Neural cell (in vitro differentiated cells): ENCODE measurements around the gene SCUBE1. TPM values are rescaled to one million over a fixed set of nuclear protein-coding genes. Genes with fewer than 3 reads are reported as not detected.

ENCODE experiments used
- H2AFZ ChIP-seq: fragments of 200-600, 300-800 bp; sonication (generic), shearing (Covaris generic); 2 replicates; pipeline ENCODE4 v1.6.0; 2014; ENCODE audit warnings: low read depth, mild to moderate bottlenecking, antibody characterized with exemption, low read length, moderate library complexity
- H3F3A ChIP-seq: fragments of 200-600 bp; shearing (Covaris generic); 2 replicates; pipeline ENCODE4 v1.6.1; 2016; ENCODE audit warnings: mild to moderate bottlenecking, moderate library complexity, mixed read lengths, antibody characterized with exemption, low read length; ENCODE audit not compliant: insufficient read depth, poor library complexity, severe bottlenecking
- H3K27ac ChIP-seq: fragments of 200-600, 300-800 bp; sonication (generic), shearing (Covaris generic); 2 replicates; pipeline ENCODE4 v1.5.1; 2014; ENCODE audit warnings: mild to moderate bottlenecking, low read length, moderate library complexity
- H3K27me3 ChIP-seq: fragments of 300-800, 200-600 bp; sonication (generic), shearing (Covaris generic); 2 replicates; pipeline ENCODE4 v1.6.0; 2014; ENCODE audit warnings: mild to moderate bottlenecking, low read depth, low read length, moderate library complexity; ENCODE audit not compliant: insufficient read depth
- H3K36me3 ChIP-seq: fragments of 300-800, 200-600 bp; sonication (generic), shearing (Covaris generic); 2 replicates; pipeline ENCODE4 v1.5.1; 2014; ENCODE audit warnings: mild to moderate bottlenecking, antibody characterized with exemption, low read length, moderate library complexity; ENCODE audit not compliant: insufficient read depth
- H3K4me2 ChIP-seq: fragments of 300-800, 200-600 bp; sonication (generic), shearing (Covaris generic); 2 replicates; pipeline ENCODE4 v1.6.0; 2014; ENCODE audit warnings: mild to moderate bottlenecking, low read length
- H3K4me3 ChIP-seq: fragments of 300-800, 200-600 bp; sonication (generic), shearing (Covaris generic); 2 replicates; pipeline ENCODE4 v1.5.1; 2014; ENCODE audit warnings: mild to moderate bottlenecking, low read length, moderate library complexity
- H3K79me2 ChIP-seq: fragments of 200-600 bp; shearing (Covaris generic); replicated peaks from 2 replicates; pipeline ENCODE4 v1.6.0; 2014; ENCODE audit warnings: mild to moderate bottlenecking, low read length, moderate library complexity; ENCODE audit not compliant: insufficient read depth
- H3K9ac ChIP-seq: fragments of 300-800, 200-600 bp; sonication (generic), shearing (Covaris generic); 2 replicates; pipeline ENCODE4 v1.6.1; 2016; ENCODE audit warnings: mild to moderate bottlenecking, low read length, mixed read lengths
- H3K9me2 ChIP-seq: fragments of 200-600 bp; shearing (Covaris generic); 2 replicates; pipeline ENCODE4 v1.6.1; 2016; ENCODE audit warnings: mild to moderate bottlenecking, low read length, mixed read lengths; ENCODE audit not compliant: insufficient read depth
- H3K9me3 ChIP-seq: fragments of 200-600, 300-800 bp; sonication (generic), shearing (Covaris generic); 2 replicates; pipeline ENCODE4 v1.6.1; 2016; ENCODE audit warnings: mild to moderate bottlenecking, mixed run types, low read length, moderate library complexity, mixed read lengths
- H4K20me1 ChIP-seq: fragments of 200-600 bp; shearing (Covaris generic); 2 replicates; pipeline ENCODE4 v1.6.1; 2016; ENCODE audit warnings: mild to moderate bottlenecking, mixed run types; ENCODE audit not compliant: insufficient read depth
- EP300 ChIP-seq: fragments of 450-650 bp; conservative IDR thresholded peaks from 2 replicates; pipeline ENCODE4 v1.6.1; 2014; ENCODE audit warnings: antibody characterized with exemption, mild to moderate bottlenecking, moderate library complexity; ENCODE audit not compliant: poor library complexity, severe bottlenecking
- EZH2 ChIP-seq: fragments of 200-600, 300-800 bp; shearing (Covaris generic), sonication (generic); IDR thresholded peaks from 2 replicates; pipeline ENCODE4 v1.6.1; 2014; ENCODE audit warnings: antibody characterized with exemption, low read length, borderline replicate concordance, mild to moderate bottlenecking; ENCODE audit not compliant: insufficient read depth, poor library complexity, severe bottlenecking
- POLR2AphosphoS5 ChIP-seq: IDR thresholded peaks from 2 replicates; pipeline ENCODE4 v1.6.1; 2012
- RAD21 ChIP-seq: fragments of 450-650 bp; conservative IDR thresholded peaks from 2 replicates; pipeline ENCODE4 v1.6.1; 2014; ENCODE audit warnings: antibody characterized with exemption, mild to moderate bottlenecking, moderate library complexity
- SMC3 ChIP-seq: fragments of 450-650 bp; conservative IDR thresholded peaks from 2 replicates; pipeline ENCODE4 v1.6.1; 2014; ENCODE audit warnings: antibody characterized with exemption, mild to moderate bottlenecking, moderate library complexity; ENCODE audit not compliant: poor library complexity
- TAF1 ChIP-seq: IDR thresholded peaks from 2 replicates; pipeline ENCODE4 v1.6.1; 2012; ENCODE audit warnings: low read depth
- polyA plus RNA-seq: library from polyadenylated mRNA; depleted of rRNA; stranded (reverse); fragments of >200 nt; gene quantifications from 2 replicates; pipeline ENCODE4 v1.2.3, GENCODE V29; 2014
- TF ChIP-seq, protein P1 (sequence below): fragments of 450-650 bp; IDR thresholded peaks from 2 replicates; pipeline ENCODE4 v1.5.1; 2014; ENCODE audit warnings: antibody characterized with exemption, mild to moderate bottlenecking, moderate library complexity; ENCODE audit not compliant: poor library complexity, severe bottlenecking
- TF ChIP-seq, protein P2 (sequence below): IDR thresholded peaks from 2 replicates; pipeline ENCODE4 v1.6.1; 2012; ENCODE audit warnings: borderline replicate concordance

The SCUBE1 gene
- polyA plus RNA-seq, 1 donor from 2014 or later = 8.4 TPM

DNA sequence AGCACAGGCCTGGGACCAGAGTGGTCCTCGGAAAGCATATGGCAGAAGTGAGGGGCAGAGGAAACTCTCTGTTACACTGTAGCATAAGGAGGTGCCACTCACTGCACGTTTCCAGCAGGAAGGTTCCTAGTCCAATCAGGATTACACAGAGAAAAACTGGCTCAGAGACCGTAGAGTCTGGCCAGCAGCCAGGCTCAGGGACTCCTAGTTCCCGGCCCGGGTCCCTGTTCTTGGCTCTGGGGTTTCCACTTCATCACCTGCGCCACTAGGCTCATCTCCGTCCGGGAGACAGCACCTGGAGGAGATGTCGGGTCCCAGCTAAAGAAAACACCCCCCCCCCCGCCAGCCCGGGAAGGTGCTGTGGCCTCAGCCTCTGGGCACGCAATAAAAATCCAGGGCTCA is 157.3 kb downstream of the SCUBE1 start:
- no peaks in the 10 kb centered on the region for H3K79me2 ChIP-seq
- peak overlapping the region; percentile 16 for H3K27ac ChIP-seq
- TF ChIP-seq POLR2AphosphoS5 (no peak), RAD21 (no peak), TAF1 (no peak), EZH2 (no peak), EP300 (no peak), SMC3 (no peak)
- TF ChIP-seq, protein P1, sequence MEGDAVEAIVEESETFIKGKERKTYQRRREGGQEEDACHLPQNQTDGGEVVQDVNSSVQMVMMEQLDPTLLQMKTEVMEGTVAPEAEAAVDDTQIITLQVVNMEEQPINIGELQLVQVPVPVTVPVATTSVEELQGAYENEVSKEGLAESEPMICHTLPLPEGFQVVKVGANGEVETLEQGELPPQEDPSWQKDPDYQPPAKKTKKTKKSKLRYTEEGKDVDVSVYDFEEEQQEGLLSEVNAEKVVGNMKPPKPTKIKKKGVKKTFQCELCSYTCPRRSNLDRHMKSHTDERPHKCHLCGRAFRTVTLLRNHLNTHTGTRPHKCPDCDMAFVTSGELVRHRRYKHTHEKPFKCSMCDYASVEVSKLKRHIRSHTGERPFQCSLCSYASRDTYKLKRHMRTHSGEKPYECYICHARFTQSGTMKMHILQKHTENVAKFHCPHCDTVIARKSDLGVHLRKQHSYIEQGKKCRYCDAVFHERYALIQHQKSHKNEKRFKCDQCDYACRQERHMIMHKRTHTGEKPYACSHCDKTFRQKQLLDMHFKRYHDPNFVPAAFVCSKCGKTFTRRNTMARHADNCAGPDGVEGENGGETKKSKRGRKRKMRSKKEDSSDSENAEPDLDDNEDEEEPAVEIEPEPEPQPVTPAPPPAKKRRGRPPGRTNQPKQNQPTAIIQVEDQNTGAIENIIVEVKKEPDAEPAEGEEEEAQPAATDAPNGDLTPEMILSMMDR = no peak
- TF ChIP-seq, protein P2, sequence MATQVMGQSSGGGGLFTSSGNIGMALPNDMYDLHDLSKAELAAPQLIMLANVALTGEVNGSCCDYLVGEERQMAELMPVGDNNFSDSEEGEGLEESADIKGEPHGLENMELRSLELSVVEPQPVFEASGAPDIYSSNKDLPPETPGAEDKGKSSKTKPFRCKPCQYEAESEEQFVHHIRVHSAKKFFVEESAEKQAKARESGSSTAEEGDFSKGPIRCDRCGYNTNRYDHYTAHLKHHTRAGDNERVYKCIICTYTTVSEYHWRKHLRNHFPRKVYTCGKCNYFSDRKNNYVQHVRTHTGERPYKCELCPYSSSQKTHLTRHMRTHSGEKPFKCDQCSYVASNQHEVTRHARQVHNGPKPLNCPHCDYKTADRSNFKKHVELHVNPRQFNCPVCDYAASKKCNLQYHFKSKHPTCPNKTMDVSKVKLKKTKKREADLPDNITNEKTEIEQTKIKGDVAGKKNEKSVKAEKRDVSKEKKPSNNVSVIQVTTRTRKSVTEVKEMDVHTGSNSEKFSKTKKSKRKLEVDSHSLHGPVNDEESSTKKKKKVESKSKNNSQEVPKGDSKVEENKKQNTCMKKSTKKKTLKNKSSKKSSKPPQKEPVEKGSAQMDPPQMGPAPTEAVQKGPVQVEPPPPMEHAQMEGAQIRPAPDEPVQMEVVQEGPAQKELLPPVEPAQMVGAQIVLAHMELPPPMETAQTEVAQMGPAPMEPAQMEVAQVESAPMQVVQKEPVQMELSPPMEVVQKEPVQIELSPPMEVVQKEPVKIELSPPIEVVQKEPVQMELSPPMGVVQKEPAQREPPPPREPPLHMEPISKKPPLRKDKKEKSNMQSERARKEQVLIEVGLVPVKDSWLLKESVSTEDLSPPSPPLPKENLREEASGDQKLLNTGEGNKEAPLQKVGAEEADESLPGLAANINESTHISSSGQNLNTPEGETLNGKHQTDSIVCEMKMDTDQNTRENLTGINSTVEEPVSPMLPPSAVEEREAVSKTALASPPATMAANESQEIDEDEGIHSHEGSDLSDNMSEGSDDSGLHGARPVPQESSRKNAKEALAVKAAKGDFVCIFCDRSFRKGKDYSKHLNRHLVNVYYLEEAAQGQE = no peak
- H3K4me2 ChIP-seq = peak overlapping the region; percentile 91
- H3K4me3 ChIP-seq = peak overlapping the region; percentile 79
- H4K20me1 ChIP-seq = no peaks in the 10 kb centered on the region
- H3F3A ChIP-seq = no peaks in the 10 kb centered on the region
- no peaks in the 10 kb centered on the region for H3K27me3 ChIP-seq
- no peaks in the 10 kb centered on the region for H3K9me2 ChIP-seq
- peak overlapping the region; percentile 58 for H3K9ac ChIP-seq
- no peaks in the 10 kb centered on the region for H3K36me3 ChIP-seq
- no peaks in the 10 kb centered on the region for H3K9me3 ChIP-seq
- H2AFZ ChIP-seq = no peak overlapping the region

DNA sequence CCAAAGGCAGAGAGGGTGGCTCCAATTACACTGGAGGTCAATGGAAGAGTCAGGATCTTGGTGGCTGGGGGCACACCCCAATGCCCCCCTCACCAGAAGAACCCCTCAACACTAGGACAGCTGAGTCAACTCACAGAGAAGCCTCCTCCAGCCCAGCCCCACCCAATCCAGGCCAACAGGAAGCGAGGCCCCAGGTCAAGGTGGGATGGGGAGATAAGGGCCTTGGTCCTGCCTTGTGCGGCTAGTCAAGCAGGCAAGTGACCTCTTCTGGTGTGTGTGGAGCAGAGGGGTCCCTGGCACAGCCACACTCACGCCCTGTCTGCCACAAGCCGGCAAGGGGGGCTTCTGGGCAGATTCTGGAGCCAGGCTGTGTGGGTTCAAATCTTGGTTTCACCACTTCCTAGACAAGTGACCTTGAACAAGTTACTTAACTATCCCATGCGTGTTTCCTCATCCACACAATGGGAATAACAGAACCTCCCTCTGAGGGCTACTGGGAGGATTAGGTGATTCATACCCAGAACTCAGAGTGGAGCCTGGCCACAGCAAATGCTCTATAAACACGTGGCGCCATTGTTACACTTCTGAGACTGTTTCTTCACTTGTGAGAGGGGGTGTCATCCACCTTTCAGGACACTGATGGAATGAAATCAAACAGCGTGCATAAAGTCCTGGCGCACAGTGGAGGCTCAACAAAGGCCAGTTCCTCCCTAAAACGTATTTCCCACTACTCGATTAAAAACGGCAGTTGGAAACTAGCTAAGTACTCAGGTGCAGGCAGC is 159.5 kb downstream of the SCUBE1 start:
- no peaks in the 10 kb centered on the region for H3K79me2 ChIP-seq

More for the DNA sequence above, 159.5 kb downstream of the SCUBE1 start:
- Histone ChIP-seq H4K20me1 (no peaks in the 10 kb centered on the region), H3K27ac (no peak overlapping the region), H3K27me3 (no peaks in the 10 kb centered on the region), H3K4me3 (no peak overlapping the region), H3K9me3 (no peaks in the 10 kb centered on the region), H3K36me3 (no peaks in the 10 kb centered on the region), H2AFZ (no peak overlapping the region), H3F3A (no peaks in the 10 kb centered on the region), H3K4me2 (no peak overlapping the region), H3K9me2 (no peaks in the 10 kb centered on the region), H3K9ac (no peak overlapping the region)
- TF ChIP-seq EP300 (no peak), RAD21 (no peak), TAF1 (no peak), EZH2 (no peak), POLR2AphosphoS5 (no peak)
- TF ChIP-seq, protein P2 = no peak
